HG03159 (cell line): Measurements from ENCODE around the gene NDRG4.

Experiments used
- ATAC-seq: cut with Tn5 transposase; IDR thresholded peaks from one replicate; pipeline ENCODE4 v1.9.1; 2021; ENCODE audit warnings: mild to moderate bottlenecking, moderate library complexity; ENCODE audit not compliant: unreplicated experiment

Gene NDRG4

DNA sequence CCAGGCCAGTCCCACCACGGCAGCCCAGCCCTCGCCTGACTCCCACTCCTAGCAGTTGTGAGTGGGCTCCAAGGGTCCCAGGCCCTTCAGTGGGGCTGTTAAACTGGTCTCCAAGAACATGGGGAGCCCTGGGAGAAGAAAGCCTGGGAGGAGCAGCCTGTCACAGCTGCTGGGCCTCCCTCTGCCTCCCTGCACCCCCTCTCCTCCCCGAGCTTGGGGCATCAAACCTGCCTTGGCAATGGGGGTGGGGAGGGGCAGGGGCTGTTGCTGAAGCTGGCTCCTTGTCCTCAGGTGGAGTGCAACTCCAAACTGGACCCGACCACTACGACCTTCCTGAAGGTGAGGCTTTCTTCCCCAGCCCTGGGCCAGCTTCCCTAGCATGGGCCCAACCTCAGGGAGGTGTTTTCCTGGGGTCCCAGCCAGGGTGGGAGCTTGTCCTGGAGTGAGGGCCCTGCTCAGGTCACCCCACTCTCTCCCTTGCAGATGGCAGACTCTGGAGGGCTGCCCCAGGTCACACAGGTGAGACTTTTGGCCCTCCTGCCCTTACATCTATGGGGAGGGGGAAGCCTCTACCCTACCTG is 8.8 kb downstream of the NDRG4 start:
- ATAC-seq: no peak

DNA sequence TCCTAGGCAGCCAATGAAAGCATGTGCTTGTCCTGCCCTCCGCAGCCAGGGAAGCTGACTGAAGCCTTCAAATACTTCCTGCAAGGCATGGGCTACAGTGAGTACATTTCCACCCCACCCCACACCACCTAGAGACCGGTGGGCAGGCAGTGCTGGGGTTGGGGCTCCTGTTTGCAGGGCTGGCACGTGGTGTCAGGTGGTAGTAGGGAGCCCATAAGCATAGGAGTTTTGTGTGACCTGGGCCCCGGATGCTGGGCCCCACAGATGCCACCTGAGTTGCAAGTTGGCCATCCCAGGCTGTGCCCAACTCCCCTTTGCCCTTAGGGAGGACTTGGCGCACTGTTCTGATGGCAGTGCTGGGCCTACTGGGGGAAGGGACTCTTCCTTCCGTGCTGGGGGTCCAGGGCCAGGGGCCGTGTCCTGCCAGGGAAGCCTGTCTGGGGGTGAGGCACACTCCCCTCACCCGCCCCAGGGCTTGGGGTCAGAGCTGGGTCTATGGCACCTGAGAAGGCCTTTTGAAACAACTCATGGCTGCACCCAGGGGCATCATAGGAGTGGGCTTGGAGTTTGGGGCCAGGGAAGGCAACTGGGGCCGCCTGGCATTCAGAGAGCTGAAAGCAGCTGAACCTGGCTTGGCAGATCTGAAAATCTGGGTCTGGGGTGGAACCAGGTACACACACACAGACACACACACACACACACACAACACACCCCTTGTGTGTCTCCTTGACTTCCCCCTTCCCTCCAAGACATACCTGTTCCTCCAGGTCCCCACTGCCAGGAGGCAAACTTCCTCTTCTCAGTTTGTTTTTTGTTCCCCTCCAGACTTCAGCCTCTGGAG is 9.5 kb downstream of the NDRG4 start:
- no peak for ATAC-seq

DNA sequence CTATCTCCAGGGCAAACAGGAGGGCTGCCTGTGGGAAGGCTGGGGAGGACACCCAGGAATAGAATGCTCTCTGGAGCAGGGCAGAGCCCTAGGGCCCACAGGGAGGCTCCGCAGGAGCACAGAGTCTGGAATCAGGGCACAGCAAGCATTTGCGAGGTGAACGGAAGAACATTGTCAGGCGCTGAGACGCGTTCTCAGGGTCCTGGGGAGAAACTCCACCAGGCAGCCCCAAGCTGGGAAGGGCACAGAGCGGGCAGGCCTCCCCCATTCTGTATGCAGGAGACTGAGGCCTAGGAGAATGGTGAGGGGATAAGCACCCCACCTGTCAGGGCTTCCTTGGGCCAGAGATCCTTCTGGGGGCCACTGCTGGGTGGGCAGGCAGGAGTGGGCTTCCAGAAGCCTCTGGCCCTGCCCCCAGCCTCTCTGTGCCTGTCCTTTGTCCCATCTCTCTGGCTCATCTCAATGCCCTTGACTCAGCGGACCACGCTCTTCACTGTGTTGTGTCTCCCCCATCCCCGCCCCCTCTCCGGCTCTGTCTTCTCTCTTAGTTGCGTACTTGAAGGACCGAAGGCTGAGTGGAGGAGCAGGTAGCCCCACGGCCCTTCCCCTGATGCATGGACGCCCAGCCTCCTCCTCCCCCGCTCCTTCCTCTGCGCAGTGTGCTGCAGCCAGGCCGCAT is 10.3 kb downstream of the NDRG4 start:
- ATAC-seq: no peak

DNA sequence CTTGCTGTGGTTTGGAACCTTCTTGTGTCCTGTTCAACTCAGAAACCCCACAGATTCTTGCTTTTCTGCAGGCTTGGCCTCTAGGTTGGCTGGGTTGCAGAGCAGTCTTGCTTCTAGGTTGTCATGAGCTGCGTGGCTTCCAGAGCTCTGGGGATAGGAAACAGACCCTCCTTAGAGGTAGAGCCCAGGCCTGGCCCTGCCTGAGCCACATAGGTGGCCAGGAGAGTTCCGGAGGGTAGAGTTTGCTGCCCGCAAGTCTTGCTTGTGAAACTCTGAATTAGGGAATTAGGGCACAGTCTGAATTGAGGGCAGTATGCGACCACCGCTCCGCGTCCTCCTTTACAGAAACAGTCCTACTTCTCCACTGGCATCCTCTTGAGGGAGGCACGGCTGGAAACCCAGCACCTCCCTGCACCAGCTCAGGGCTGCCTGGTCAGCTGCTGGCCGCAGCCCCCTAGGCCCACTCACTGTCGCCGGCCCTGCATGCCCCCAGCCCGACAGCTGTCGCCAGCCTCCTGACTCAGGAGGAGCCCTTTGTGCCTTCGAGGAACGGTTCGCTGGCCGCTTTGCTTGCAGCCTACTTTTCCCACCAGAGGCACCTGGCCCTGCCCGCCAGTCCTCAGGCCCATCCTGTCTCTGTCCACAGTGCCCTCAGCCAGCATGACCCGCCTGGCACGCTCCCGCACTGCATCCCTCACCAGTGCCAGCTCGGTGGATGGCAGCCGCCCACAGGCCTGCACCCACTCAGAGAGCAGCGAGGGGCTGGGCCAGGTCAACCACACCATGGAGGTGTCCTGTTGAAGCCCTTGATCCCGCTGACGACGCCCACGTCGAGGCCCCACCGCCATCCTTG is 11.1 kb downstream of the NDRG4 start:
- no peak for ATAC-seq

DNA sequence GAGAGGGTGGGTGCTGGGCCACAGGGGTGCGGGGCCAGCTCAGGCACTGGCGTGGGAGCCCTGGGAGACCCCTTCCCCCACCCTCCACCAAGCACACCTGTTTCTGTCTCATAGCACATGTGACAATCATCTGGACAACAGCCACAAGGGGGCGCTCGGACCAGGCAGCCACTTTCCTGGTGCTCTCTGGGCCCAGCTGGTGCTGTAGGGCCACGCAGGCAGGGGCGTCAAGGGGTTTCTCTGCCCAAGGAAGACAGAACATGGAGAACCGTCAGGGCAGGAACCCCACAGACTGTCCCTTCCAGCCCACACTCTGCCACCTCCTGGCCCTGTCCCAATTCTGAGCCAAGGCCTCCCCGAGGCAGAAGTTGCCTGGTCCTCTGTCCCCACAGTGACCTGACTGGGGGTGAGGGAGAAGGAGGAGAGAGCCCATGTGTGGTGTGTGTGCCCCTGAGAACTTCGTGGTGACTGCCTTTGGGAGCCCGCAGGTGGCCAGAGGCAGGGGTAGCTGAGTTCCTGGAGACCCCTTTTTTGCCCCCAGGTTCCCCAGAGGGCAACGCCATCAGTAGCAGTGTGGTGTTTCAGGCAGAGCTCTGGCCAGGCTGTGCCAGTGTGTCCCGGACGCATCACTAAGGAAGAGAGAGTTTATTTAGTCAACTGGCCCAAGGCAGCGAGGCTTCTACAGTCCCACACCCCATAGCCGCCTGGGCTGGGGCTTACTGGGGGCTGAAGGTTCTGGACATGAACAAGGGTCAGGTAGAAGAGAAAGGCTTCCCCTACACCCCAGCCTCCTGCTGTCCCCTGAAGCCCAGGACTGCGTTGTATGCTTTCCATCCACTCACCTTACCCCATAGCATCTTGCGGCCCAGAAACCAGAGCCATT is 12.2 kb downstream of the NDRG4 start:
- peak; percentile 39 for ATAC-seq

DNA sequence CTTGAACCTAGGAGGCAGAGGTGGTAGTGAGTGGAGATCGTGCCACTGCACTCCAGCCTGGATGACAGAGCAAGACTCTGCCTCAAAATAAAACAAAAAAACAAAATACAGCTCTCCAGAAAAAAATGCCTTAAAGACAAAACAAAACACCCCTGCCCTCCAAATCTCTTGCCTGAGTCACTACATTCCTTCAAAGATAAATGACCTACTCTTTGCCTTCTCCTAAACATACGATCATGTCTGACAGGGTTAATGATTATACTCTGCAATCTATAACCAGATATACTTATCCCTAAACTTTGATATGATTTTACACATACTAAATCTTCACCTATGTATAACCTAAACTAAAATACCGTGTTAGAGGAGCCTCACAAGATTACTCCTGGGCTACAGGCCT is 13.9 kb downstream of the NDRG4 start:
- ATAC-seq: no peak

DNA sequence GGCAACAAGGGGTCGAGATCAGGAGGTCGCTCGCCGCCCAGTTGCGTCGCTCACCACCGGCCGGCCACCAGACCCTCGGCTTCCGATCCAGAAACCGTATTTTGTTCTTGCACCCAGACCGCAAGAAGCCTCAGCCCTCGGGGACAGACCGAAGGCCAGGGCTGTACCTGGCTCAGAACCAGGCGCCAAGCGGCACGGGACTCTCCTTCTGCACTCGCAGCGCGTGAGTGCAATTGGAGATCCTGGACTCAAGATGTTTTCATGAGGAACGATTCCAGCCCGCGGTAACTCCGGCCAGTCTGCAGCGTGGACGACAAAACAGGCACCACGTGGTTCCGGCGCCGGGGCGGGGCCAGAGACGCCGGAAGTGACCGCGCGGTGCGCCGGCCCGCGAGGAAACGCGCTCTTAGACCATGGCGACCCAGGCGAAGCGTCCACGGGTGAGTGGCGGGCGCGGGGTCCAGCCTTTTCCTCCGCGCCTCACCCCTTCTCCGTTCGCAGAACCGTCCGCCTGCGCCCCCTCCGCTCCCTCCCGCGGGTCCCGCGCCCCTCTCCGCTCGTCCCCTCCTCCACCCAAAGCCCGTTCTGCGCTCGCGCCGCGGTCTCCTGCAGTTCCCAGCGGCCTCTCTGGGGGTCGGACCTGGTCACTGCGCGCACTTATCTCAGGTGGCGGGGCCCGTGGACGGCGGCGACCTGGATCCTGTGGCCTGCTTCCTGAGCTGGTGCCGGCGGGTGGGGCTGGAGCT is 15.4 kb downstream of the NDRG4 start, which contains the start of gene SETD6:
SETD6 (plus strand) TSS at position 393 of the 746 bp plus-strand sequence; CDS start at position 414, 21 bp downstream.
- peak; percentile 61 for ATAC-seq

DNA sequence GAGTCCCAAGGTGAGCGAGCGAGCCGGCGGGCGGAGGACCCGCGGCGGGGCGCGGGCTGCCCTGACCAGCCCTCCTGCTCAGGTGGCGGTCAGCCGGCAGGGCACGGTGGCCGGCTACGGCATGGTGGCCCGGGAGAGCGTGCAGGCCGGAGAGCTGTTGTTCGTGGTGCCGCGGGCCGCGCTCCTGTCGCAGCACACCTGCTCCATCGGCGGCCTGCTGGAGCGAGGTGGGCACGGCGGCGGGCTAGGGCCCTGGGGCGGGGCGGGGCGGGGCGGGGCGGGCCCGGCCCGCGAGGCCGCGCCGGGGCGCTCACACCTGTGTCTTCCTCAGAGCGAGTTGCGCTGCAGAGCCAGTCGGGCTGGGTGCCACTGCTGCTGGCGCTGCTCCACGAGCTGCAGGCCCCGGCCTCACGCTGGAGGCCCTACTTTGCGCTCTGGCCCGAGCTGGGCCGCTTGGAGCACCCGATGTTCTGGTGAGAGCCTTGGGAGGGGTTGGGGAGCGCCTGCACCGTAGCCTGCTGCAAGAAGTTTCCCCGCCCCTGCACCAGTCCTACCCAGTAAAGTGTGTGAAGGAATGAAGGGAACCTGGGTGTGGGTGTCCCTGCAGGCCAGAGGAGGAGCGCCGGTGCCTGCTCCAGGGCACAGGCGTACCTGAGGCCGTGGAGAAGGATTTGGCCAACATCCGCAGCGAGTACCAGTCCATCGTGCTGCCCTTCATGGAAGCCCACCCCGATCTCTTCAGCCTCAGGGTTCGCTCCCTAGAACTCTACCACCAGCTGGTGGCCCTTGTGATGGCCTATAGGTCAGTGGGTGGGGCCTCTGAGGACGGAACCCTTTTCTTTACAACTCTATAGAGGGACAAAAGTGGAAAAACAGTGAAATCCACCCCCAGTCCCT is 16.2 kb downstream of the NDRG4 start:
- ATAC-seq: peak; percentile 43

DNA sequence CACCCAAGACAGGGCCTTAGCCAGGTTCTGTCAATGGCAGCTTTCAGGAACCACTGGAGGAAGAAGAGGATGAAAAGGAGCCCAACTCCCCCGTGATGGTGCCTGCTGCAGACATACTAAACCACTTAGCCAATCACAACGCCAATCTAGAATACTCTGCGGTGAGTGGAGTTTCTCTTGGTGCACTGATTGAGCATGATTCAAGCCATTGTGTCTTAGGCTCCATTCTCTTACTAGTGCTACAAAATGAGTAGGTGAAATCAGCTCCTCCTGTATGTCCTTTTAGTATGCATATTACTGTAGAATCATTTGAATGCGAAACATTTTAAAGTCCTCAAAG is 16.8 kb downstream of the NDRG4 start:
- no peak for ATAC-seq

DNA sequence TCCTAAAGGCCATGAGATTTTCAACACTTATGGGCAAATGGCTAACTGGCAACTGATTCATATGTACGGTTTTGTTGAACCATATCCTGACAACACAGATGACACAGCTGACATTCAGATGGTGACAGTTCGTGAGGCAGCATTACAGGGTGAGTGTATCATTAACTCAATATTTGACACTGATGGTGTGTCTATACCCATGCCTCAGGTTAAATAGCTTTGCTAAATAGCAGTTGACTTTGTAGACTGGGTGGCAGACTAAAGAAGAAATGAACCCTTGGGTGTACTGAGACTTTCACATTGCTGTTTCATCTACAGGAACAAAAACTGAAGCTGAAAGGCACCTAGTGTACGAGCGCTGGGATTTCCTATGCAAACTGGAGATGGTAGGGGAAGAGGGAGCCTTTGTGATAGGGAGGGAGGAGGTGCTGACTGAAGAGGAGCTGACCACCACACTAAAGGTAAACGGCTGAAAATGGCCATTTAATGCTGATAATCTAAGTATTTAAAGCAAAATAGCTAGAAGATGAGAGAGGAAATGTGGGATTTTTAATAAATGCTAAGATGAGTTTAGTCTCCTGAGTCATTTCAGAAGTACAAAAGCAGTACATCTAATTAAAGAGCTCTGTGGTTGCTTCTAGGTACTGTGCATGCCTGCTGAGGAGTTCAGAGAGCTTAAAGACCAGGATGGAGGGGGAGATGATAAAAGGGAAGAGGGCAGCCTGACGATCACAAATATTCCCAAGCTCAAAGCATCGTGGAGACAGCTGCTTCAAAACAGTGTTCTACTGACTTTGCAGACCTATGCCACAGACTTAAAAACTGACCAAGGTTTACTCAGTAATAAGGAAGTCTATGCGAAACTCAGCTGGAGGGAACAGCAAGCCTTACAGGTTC is 18.4 kb downstream of the NDRG4 start:
- peak; percentile 31 for ATAC-seq

DNA sequence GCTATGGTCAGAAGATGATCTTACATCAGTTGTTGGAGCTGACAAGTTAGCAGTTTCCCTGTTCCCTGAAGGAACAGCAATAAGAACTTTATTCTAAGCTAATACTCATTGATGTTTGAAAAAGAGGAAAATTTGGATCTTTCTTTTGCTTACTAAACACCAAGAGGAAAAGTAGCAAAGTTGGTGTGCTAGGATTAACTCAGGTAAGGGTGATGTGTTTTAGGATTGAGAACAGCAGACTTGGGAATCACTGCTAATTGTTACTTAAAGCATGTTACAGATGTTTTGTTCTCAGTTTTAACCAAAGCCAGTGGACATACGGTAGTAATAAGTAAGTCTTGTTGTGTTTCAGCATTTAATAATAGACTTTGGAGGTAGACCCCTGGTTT is 19.0 kb downstream of the NDRG4 start:
- ATAC-seq: no peak

DNA sequence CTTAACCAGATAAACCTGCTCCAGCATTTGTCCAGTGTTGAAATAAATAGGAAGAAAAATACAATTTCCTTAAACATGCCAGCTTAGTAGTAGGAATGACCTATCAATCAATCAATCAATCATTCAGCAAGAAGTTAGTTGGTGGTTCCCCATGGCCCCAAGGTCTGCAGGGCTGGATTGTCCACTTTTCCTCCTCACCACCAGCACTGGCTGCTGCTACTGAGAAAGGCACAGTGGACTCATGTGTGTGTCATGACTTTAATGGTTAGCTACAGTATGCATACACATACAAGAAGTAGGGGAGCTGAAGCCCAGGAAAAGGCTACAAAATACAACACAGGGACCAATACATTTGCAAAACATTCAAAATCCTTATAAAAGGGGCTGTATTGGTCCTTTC is 19.8 kb downstream of the NDRG4 start:
- no peak for ATAC-seq

DNA sequence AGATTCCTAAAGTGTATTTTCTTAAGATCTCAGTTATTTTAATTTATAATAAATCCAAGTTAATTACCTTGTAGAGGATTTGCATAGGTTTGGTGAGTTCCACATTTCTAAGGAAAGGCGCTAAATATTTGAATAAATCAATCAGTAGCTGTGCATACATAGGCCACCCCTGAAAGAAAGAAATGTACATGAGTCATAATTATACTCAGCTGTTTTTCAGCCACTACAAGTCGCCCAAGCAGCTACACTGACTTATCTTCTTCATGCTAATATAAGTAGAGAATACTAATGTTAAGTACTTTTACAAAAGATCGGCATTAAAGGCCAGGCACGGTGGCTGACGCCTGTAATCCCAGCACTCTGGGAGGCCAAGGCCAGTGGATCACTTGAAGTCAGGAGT is 30.2 kb downstream of the NDRG4 start:
- no peak for ATAC-seq

DNA sequence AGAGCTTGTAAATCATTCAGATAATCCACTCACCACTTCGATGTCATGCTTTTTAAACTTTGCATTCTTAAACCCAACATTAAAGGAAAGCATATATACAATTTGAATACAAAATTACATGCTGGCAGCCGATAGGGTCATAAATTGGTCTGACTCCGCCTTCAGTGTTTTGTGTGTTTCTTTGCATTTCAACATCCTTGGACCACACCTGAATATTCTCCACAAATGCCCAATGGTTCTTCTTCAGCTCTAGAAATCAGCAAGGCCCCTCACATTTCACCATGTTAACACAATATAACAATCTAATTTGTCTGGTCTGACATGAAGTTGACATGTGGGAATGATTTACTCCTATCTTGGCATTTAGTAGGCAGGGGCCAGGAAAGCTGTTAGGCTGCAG is 32.5 kb downstream of the NDRG4 start:
- no peak for ATAC-seq

DNA sequence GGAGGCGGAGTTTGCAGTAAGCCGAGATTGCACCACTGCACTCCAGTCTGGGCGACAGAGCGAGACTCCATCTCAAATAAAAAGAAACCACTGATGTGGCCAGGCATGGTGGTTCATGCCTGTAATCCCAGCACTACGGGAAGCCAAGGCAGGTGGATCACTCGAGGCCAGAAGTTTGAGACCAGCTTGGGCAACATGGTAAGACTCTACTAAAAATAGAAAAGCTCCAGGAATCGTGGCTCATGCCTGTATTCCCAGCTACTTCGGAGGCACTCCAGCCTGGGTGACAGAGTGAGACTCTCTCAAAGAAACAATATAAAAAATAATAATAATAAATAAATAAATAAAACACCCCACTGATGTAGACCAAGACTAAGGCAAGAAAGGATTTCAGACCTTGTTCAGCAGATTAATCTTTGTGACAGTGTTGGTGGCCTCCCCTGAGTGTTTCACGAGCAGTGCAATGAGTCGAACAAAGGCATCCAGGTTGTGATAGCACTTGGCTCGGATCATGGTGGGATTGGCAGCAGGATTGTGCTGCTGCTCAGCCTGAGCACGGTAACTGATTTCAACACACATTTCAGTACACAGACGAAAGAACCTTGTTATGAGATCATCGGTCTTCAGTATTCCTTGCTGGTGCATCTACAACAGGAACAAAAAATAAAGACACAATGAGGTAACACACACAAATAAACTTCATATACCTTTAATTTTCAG is 34.0 kb downstream of the NDRG4 start:
- ATAC-seq: no peak

DNA sequence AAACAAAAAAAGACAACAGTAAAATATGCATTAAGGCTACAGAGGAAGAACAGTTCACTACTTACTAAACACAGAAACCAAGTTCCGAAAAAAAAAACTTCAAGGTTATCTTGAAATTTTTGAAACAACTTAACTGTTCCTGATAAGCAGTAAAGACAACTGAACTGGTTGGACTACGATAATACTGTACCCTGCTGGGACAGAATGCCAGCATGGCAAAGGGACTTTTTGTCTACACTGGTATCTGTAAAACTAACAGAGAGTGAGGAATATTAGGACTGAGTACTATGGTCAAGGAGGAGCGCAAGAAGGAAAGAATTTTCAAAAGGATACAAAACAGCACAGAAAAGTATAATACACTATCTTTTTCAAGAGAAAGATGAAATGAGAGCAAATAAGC is 35.2 kb downstream of the NDRG4 start:
- no peak for ATAC-seq

DNA sequence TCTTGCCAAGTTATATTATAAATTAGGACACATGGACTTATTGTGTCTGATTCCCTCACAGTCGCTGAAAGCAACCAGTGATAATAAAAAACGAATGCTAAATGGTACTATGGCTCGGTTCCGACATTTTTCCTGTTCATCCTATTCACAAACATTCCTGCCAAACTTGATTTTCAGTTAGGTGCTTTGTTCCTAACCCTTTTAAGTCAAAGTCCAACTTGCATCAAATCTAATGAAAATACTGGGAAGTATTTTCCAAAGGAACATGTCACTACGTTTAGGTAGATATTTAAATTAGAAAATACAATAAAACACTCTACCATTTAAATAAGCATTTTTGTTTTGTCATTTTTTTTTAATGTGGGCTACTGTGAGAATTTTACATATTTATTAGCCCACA is 36.3 kb downstream of the NDRG4 start:
- no peak for ATAC-seq
